Type B pancreatic cell (in vitro differentiated cells): ENCODE measurements around the gene OR8B8. TPM values are rescaled to one million over a fixed set of nuclear protein-coding genes. Genes with fewer than 3 reads are reported as not detected.
"Not testable (repeated sequence)": the region's sequence is repeated elsewhere in the genome, so short reads cannot be mapped to it uniquely, and the experiment has no call there.

Source experiments
- DNase-seq: peaks from one replicate; pipeline ENCODE4 v3.0.0; 2021; ENCODE audit warnings: mixed read lengths; ENCODE audit not compliant: unreplicated experiment; ENCODE audit errors: extremely low spot score
- H3K27ac Mint-ChIP-seq: 2 replicates; pipeline ENCODE4 v1.8.0; 2021; ENCODE audit warnings: mild to moderate bottlenecking, mixed read lengths
- H3K27me3 Mint-ChIP-seq: 2 replicates; pipeline ENCODE4 v1.8.0; 2021; ENCODE audit warnings: mixed read lengths
- H3K36me3 Mint-ChIP-seq: 2 replicates; pipeline ENCODE4 v1.8.0; 2021; ENCODE audit warnings: mixed read lengths
- H3K4me1 Mint-ChIP-seq: one replicate; pipeline ENCODE4 v1.8.0; 2021; ENCODE audit warnings: mixed read lengths; ENCODE audit not compliant: unreplicated experiment
- H3K4me3 Mint-ChIP-seq: 2 replicates; pipeline ENCODE4 v1.8.0; 2021; ENCODE audit warnings: mild to moderate bottlenecking, mixed read lengths
- H3K9me3 Mint-ChIP-seq: 2 replicates; pipeline ENCODE4 v1.8.0; 2021; ENCODE audit warnings: mixed read lengths
- CTCF ChIP-seq: fragments of 200-600 bp; sonication (generic); conservative IDR thresholded peaks from 2 replicates; pipeline ENCODE4 v1.5.0; 2021; ENCODE audit warnings: antibody characterized with exemption, mild to moderate bottlenecking
- total RNA-seq: library from RNA; stranded (reverse); gene quantifications from 2 replicates; pipeline ENCODE4 v1.2.1, GENCODE V29; 2021; ENCODE audit warnings: low replicate concordance

Gene OR8B8
- total RNA-seq, 1 donor from 2014 or later = not detected

DNA sequence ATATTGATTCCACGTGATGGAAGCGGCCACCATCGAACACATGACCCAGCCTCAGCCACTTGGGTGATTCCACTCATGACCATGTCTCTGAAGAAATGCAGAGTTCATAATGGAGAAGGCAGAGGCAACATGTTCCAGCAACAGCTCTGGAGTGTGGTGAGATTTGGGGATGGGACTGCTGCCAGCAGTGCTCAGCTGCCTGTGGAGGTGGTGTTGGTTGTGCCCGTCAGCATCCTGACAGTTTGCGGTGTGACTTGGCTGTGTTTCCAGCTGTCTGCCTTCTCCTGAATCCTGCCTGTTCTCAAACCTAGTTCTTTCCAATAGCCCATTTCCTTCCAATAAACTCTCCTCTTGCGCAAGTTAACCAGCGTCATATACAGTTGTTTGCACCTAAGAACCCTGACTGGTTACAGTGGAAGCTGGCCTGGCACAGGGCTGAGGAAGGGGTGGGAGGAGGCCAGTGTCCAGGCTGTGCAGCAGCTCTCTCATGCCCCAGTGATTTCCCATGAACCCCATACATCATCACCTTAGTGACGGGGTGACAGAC, 22.0 kb upstream of the OR8B8 start:
- Mint-ChIP-seq H3K4me3 (no peak overlapping the region), H3K36me3 (no peaks in the 10 kb centered on the region), H3K27ac (no peak overlapping the region), H3K9me3 (no peaks in the 10 kb centered on the region), H3K4me1 (peaks cover 5% of the 10 kb centered on the region), H3K27me3 (peaks cover 38% of the 10 kb centered on the region)
- no peak for TF ChIP-seq CTCF
- no peak for DNase-seq

DNA sequence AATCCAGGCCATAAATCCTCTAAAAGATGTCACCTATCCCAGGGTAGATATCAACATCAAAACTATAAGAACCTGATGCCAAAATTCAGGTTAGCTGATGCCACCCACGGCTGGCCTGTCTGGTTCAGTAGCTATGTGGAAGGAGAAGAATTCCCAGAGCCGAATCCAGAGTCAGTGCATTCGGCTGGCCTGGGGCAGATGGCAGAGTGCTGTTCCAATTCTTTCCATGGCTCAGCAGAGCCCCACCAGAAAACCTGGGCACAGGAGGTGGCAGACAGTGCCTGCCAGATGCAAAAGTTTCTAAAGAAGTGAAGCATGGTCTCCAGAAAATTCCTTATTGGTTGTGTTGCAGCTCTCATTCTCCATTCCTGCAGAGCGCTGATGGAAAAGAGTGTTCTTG, 19.9 kb upstream of the OR8B8 start:
- H3K36me3 Mint-ChIP-seq = no peaks in the 10 kb centered on the region
- H3K4me1 Mint-ChIP-seq = peaks cover 4% of the 10 kb centered on the region
- H3K27me3 Mint-ChIP-seq = peaks cover 42% of the 10 kb centered on the region
- H3K9me3 Mint-ChIP-seq = no peaks in the 10 kb centered on the region
- H3K27ac Mint-ChIP-seq = no peak overlapping the region
- DNase-seq = no peak
- no peak overlapping the region for H3K4me3 Mint-ChIP-seq
- no peak for TF ChIP-seq CTCF

- TF ChIP-seq CTCF = no peak
- Mint-ChIP-seq H3K27ac (no peak overlapping the region), H3K4me3 (no peak overlapping the region), H3K9me3 (no peaks in the 10 kb centered on the region), H3K36me3 (no peaks in the 10 kb centered on the region), H3K27me3 (peaks cover 30% of the 10 kb centered on the region), H3K4me1 (no peaks in the 10 kb centered on the region)
- no peak for DNase-seq
Measured at GRCh38 chr11:124463990-124464389, 18.5 kb upstream of the OR8B8 start.

DNA sequence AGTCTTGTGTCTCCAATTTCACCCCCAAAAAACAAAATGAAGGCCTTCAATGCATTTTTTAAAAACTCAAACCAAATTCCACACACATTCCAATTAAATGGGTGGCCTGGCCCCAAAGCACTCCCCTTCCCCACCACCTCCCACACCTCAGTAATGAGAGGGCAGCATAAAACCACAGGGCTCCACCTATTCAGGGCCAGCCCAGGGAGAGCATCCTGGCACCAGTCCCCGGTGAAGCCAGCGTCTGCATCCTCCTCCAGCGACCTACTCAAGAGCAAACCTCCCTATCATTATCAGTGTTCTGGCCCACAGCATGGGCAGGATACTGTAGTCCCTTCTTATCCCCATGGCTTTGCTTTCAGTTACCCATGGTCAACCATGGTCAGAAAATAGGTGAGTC, 17.8 kb upstream of the OR8B8 start:
- H3K27ac Mint-ChIP-seq = no peak overlapping the region
- no peak for TF ChIP-seq CTCF
- DNase-seq = no peak
- no peaks in the 10 kb centered on the region for H3K9me3 Mint-ChIP-seq
- H3K4me3 Mint-ChIP-seq = no peak overlapping the region
- no peaks in the 10 kb centered on the region for H3K36me3 Mint-ChIP-seq
- H3K27me3 Mint-ChIP-seq = peaks cover 28% of the 10 kb centered on the region
- H3K4me1 Mint-ChIP-seq = no peaks in the 10 kb centered on the region

DNA sequence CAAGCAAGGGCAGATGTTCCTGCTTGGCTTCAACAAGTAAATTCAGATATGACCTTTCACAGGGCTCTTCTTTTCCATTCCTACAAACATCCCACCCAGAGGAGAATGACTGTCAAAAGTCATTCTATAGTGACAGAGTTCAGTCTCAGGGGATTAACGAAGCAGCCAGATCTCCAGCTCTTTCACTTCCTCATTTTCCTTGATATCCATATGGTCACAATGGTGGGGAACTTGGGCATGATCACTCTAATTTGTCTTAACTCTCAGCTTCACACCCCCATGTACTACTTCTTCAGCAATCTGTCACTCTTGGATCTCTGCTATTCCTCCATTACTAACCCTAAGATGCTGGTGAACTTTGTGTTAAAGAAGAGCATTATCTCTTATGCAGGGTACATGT, 15.0 kb upstream of the OR8B8 start:
- no peak for DNase-seq
- no peaks in the 10 kb centered on the region for H3K9me3 Mint-ChIP-seq
- H3K4me3 Mint-ChIP-seq = no peak overlapping the region
- TF ChIP-seq CTCF = no peak
- H3K36me3 Mint-ChIP-seq = no peaks in the 10 kb centered on the region
- no peak overlapping the region for H3K27ac Mint-ChIP-seq
- H3K27me3 Mint-ChIP-seq = peaks cover 26% of the 10 kb centered on the region
- no peaks in the 10 kb centered on the region for H3K4me1 Mint-ChIP-seq

DNA sequence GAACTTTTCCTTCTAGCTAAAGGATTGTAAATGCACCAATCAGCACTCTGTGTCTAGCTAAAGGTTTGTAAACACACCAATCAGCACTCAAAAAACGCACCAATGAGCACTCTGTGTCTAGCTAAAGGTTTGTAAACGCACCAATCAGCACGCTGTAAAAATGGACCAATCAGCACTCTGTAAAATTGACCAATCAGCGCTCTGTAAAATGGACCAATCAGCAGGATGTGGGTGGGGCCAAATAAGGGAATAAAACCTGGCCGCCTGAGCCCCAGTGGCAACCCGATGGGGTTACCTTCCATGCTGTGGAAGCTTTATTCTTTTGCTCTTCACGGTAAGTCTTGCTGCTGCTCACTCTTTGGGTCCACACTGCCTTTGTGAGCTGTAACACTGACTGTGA, 13.9 kb upstream of the OR8B8 start:
- H3K36me3 Mint-ChIP-seq, H3K4me1 Mint-ChIP-seq, H3K27ac Mint-ChIP-seq, H3K4me3 Mint-ChIP-seq, H3K9me3 Mint-ChIP-seq, DNase-seq: not testable (repeated sequence)
- peaks cover 24% of the 10 kb centered on the region for H3K27me3 Mint-ChIP-seq
